Neural crest cell (in vitro differentiated cells): ENCODE results near the gene NANP. TPM values are rescaled to one million over a fixed set of nuclear protein-coding genes. Genes with fewer than 3 reads are reported as not detected.
"Not testable (repeated sequence)": the region's sequence is repeated elsewhere in the genome, so short reads cannot be mapped to it uniquely, and the experiment has no call there.

Experiments
- DNase-seq: peaks from one replicate; pipeline ENCODE4 v3.0.0; 2021; ENCODE audit warnings: low read depth, mixed read lengths, low spot score
- H3K27ac Mint-ChIP-seq: one replicate; pipeline ENCODE4 v1.8.0; 2021; ENCODE audit warnings: mild to moderate bottlenecking, mixed read lengths; ENCODE audit not compliant: unreplicated experiment
- H3K27me3 Mint-ChIP-seq: 2 replicates; pipeline ENCODE4 v1.8.0; 2021; ENCODE audit warnings: low read depth, mild to moderate bottlenecking, mixed read lengths
- H3K36me3 Mint-ChIP-seq: 2 replicates; pipeline ENCODE4 v1.8.0; 2021; ENCODE audit warnings: low read depth, mild to moderate bottlenecking, mixed read lengths
- H3K4me1 Mint-ChIP-seq: 2 replicates; pipeline ENCODE4 v1.8.0; 2021; ENCODE audit warnings: mixed read lengths
- H3K4me3 Mint-ChIP-seq: one replicate; pipeline ENCODE4 v1.8.0; 2021; ENCODE audit warnings: mild to moderate bottlenecking, mixed read lengths
- H3K9me3 Mint-ChIP-seq: 2 replicates; pipeline ENCODE4 v1.8.0; 2021; ENCODE audit warnings: mixed read lengths
- CTCF ChIP-seq: fragments of 200-600 bp; sonication (generic); conservative IDR thresholded peaks from 2 replicates; pipeline ENCODE4 v1.5.0; 2021; ENCODE audit warnings: antibody characterized with exemption, mild to moderate bottlenecking
- total RNA-seq: library from RNA; stranded (reverse); gene quantifications from 2 replicates; pipeline ENCODE4 v1.2.1, GENCODE V29; 2021

Gene NANP
- total RNA-seq, 1 donor from 2014 or later: 9.0 TPM

- no peak for DNase-seq
- no peaks in the 10 kb centered on the region for H3K27me3 Mint-ChIP-seq
- no peak overlapping the region for H3K4me3 Mint-ChIP-seq
- peaks cover 2% of the 10 kb centered on the region for H3K36me3 Mint-ChIP-seq
- no peak for TF ChIP-seq CTCF
- no peak overlapping the region for H3K27ac Mint-ChIP-seq
- H3K9me3 Mint-ChIP-seq: peaks cover 3% of the 10 kb centered on the region
- H3K4me1 Mint-ChIP-seq: no peaks in the 10 kb centered on the region
Observed at GRCh38 chr20:25605148-25605547, 18.7 kb downstream of the NANP start.

- Mint-ChIP-seq H3K9me3 (peaks cover 3% of the 10 kb centered on the region), H3K36me3 (peaks cover under 1% of the 10 kb centered on the region), H3K27me3 (no peaks in the 10 kb centered on the region), H3K27ac (no peak overlapping the region), H3K4me1 (no peaks in the 10 kb centered on the region), H3K4me3 (no peak overlapping the region)
- TF ChIP-seq CTCF: no peak
- DNase-seq: no peak
Observed at GRCh38 chr20:25604611-25605010, 19.2 kb downstream of the NANP start.

- not testable (repeated sequence) for DNase-seq, H3K27me3 Mint-ChIP-seq, H3K4me3 Mint-ChIP-seq
Observed at GRCh38 chr20:25602914-25603309, 20.9 kb downstream of the NANP start.

GRCh38 chr20:25602191-25602913, 21.5 kb downstream of the NANP start:
- not testable (repeated sequence) for H3K4me3 Mint-ChIP-seq, H3K9me3 Mint-ChIP-seq, H3K36me3 Mint-ChIP-seq, H3K4me1 Mint-ChIP-seq, H3K27me3 Mint-ChIP-seq, H3K27ac Mint-ChIP-seq, DNase-seq

More at GRCh38 chr20:25602914-25603309, 20.9 kb downstream of the NANP start:
- H3K9me3 Mint-ChIP-seq, H3K27ac Mint-ChIP-seq, H3K4me1 Mint-ChIP-seq, H3K36me3 Mint-ChIP-seq: not testable (repeated sequence)

GRCh38 chr20:25601659-25602058, 22.2 kb downstream of the NANP start:
- Mint-ChIP-seq H3K9me3 (peaks cover 3% of the 10 kb centered on the region), H3K27ac (no peak overlapping the region), H3K36me3 (peaks cover 2% of the 10 kb centered on the region), H3K27me3 (no peaks in the 10 kb centered on the region), H3K4me1 (no peaks in the 10 kb centered on the region), H3K4me3 (no peak overlapping the region)
- DNase-seq: no peak
- no peak for TF ChIP-seq CTCF

GRCh38 chr20:25600632-25601031, 23.2 kb downstream of the NANP start:
- no peak for TF ChIP-seq CTCF
- H3K27me3 Mint-ChIP-seq: no peaks in the 10 kb centered on the region
- H3K27ac Mint-ChIP-seq: no peak overlapping the region
- no peak overlapping the region for H3K4me3 Mint-ChIP-seq
- peaks cover 3% of the 10 kb centered on the region for H3K9me3 Mint-ChIP-seq
- H3K4me1 Mint-ChIP-seq: no peaks in the 10 kb centered on the region
- H3K36me3 Mint-ChIP-seq: peaks cover 2% of the 10 kb centered on the region
- no peak for DNase-seq
